GM10266 (cell line): ENCODE data around the gene LRRIQ3.

Experiments
- DNase-seq: peaks from one replicate; pipeline ENCODE4 v3.0.0; 2012; ENCODE audit errors: extremely low spot score
- CTCF ChIP-seq: IDR thresholded peaks from 2 replicates; pipeline ENCODE4 v1.5.1; 2012; ENCODE audit warnings: mild to moderate bottlenecking, low read depth; ENCODE audit not compliant: control insufficient read depth, insufficient read depth; ENCODE audit errors: missing control alignments

Gene LRRIQ3, protein sequence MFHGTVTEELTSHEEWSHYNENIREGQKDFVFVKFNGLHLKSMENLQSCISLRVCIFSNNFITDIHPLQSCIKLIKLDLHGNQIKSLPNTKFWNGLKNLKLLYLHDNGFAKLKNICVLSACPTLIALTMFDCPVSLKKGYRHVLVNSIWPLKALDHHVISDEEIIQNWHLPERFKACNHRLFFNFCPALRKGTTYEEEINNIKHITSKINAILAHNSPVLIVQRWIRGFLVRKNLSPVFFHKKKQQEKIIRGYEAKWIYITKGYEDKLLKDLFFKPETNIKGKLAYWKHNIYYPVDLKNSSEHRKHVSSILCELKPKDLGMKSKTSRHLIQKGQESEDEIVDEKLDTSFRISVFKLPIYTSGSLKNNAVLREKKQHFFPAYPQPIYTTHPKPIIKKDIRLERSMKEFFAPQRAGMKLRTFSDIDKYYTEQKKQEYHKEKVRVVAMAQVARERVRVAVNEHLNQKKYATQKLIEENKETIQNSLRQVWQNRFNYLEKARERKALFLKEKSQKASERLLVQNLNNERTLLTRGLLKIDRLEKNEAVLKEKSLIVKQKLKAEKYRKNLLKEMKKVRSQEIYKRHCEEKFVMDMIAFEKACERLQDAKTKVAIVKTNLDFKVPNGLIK

DNA sequence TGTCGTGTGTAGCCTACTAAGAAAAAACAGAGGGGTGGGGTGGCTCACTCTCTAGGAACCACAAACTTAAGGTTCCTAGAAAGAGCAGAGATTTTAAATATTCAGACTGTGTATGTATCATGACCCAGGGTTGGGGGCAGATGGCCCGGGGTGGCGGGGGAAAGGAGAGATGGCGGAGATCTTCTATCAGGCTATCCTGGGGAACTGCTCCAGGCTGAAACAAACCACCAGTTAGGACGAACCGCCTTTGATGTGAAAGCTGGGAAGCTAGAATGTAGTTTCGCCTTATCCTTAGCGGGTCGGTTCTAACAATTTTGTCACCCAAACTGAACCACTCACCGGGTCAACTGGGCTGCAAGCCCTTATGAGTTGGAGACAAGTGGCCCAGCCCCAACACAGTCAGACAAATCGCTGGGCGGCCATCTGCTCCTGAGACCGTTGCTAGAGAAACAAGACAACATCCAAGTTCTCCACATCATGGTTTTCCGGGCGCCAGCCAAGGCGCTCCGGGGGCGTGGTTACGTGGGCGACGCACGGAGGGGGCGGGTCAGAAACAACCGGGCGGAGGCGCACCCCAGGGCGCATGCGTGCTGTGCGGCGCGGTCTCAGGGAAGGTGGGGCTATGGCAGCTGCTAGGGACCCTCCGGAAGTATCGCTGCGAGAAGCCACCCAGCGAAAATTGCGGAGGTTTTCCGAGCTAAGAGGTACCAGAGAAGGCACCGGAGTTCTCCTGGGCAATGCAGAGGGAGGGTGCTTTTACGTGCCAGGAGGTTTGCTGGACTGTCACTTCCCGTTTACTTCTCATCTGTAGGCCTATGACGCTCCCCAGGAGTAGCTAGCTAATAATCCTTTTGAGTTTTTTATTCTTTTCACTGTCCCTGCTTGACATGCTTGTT, at the start of gene LRRIQ3, which contains the start of gene FPGT:
Gene LRRIQ3, minus strand, starts transcription at position 520 of the 896 bp plus-strand sequence. CDS start 14,492 bp downstream, outside the sequence.
Gene FPGT, plus strand, starts transcription at position 586 of the 896 bp plus-strand sequence. Its CDS starts 37 bp downstream, at position 623.
- no peak for TF ChIP-seq CTCF
- DNase-seq = peak; percentile 90

DNA sequence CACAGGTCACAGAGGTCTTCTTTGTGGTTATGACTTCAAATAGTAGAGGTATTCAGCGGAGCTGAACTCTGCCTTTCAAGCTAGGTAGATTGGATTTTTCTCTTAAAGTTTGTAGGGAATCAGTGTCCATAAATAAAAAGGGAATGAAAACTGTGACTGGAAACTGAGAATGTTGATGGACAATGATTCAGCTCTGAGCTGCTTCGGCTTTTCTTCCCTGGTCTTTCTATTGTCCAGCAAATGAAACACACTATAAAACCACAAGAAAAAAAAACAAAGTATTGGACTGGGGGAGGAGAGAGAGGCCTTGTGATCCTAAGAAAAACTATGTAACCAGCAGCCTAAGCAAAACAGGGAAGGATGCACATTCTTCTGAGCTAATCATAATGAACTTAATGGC, 48.3 kb upstream of the LRRIQ3 start:
- DNase-seq = no peak
- no peak for TF ChIP-seq CTCF

- no peak for DNase-seq
- no peak for TF ChIP-seq CTCF
Observed at GRCh38 chr1:74245168-74245772, 47.3 kb upstream of the LRRIQ3 start.

DNA sequence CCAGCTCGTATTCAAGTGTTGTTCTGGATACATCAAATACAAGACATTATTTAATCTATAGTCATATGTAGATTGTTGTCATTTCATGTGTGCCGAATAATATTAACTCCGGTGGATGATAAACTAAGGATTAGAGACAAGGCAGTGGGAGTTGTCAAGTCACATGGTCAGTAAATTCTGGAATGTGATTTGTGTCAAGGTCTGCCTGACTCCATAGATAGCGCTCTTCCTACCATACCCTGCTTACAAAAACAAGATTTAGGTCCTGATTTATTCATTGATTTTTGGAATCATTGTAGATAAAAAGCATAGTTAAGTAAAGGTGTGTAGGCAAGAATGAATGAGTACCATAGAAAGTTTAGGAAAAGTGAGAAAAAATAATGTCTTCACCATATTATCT, 39.8 kb upstream of the LRRIQ3 start:
- DNase-seq = no peak
- TF ChIP-seq CTCF = no peak

DNA sequence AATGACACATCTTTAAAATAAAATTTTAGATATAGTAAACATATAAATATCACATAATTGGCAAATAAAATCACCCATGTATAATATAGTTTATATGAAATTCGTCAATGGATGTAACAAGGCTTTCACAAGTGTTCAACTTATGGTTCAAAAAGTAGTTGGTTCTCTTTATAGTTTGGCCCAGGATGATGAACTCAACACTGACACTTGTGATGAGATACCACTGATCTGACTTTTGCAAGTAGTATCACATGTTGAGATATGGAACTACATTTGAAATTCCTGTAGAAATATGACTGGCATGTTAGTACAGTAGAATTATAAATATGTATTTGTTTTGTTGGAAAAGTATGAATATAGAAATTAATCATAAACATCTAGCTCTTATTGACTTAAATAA, 39.1 kb upstream of the LRRIQ3 start:
- DNase-seq = no peak
- no peak for TF ChIP-seq CTCF

GRCh38 chr1:74236440-74236839, 38.5 kb upstream of the LRRIQ3 start:
- no peak for TF ChIP-seq CTCF
- no peak for DNase-seq
